ENCODE data around the gene MAP3K6.
"Not testable (repeated sequence)": the region's sequence is repeated elsewhere in the genome, so short reads cannot be mapped to it uniquely, and the experiment has no call there.

The MAP3K6 gene, protein sequence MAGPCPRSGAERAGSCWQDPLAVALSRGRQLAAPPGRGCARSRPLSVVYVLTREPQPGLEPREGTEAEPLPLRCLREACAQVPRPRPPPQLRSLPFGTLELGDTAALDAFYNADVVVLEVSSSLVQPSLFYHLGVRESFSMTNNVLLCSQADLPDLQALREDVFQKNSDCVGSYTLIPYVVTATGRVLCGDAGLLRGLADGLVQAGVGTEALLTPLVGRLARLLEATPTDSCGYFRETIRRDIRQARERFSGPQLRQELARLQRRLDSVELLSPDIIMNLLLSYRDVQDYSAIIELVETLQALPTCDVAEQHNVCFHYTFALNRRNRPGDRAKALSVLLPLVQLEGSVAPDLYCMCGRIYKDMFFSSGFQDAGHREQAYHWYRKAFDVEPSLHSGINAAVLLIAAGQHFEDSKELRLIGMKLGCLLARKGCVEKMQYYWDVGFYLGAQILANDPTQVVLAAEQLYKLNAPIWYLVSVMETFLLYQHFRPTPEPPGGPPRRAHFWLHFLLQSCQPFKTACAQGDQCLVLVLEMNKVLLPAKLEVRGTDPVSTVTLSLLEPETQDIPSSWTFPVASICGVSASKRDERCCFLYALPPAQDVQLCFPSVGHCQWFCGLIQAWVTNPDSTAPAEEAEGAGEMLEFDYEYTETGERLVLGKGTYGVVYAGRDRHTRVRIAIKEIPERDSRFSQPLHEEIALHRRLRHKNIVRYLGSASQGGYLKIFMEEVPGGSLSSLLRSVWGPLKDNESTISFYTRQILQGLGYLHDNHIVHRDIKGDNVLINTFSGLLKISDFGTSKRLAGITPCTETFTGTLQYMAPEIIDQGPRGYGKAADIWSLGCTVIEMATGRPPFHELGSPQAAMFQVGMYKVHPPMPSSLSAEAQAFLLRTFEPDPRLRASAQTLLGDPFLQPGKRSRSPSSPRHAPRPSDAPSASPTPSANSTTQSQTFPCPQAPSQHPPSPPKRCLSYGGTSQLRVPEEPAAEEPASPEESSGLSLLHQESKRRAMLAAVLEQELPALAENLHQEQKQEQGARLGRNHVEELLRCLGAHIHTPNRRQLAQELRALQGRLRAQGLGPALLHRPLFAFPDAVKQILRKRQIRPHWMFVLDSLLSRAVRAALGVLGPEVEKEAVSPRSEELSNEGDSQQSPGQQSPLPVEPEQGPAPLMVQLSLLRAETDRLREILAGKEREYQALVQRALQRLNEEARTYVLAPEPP (N-terminal part only)

DNA sequence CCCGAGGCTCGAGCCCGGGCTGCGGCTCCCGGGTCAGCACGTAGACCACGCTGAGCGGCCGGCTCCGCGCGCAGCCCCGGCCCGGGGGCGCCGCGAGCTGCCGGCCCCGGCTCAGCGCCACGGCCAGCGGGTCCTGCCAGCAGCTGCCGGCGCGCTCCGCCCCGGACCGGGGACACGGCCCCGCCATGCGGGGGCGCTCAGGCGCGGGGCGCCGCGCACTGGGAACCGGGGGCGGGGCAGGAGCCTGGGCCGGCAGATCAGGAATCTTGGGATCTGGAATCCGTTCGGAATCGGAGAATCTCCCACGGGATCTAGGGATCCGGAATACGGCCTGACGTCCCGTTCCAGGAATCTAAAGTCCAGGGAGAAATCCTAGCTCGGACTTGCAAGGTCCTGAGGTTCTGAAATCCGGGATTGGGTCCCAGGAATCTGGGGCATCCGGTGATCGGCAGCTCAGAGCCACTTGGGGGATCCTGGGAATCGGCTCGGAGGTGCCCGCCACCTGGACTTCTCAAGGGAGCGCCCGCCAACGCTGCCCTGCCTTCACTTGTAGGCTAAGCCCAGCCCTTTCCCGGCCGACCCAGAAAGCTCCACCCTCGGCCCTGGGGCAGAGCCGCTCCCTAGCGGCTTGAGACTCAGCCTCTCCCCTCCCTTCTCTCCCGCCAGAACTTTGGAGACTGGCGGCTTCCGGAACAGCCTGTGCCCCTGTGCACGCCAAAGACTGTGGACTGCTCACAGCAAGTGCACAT is at the start of gene MAP3K6:
Gene MAP3K6, minus strand, starts transcription at position 551 of the 749 bp plus-strand sequence. Its CDS starts 364 bp downstream, at position 187.
- DNase-seq (ENCODE audit: low read depth in 2 of 2) = no peak

GRCh38 chr1:27414091-27414490 is 47.3 kb upstream of the MAP3K6 start:
- DNase-seq (ENCODE audit: low read depth in 2 of 2) = no peak

DNA sequence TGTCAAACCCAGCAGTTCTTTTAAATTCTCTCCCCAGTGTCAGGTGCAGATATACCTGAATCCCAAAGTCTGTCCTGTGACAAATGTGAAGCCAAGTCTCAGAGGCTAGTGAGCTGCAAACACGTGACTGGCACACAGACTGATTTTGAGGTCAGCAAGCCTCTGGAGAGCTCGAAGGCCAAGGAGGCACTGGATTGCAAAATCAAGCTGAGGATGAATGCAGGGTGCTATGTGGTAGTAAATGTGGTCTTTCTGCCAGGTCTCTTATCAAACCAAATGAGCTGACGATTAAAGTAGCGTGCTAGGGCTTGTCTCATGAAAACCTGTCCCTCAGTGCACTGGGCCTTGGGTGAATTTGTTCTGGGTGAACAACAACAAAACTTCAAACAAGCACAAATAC is 46.2 kb upstream of the MAP3K6 start:
- no peak for DNase-seq (ENCODE audit: low read depth in 2 of 2)

DNA sequence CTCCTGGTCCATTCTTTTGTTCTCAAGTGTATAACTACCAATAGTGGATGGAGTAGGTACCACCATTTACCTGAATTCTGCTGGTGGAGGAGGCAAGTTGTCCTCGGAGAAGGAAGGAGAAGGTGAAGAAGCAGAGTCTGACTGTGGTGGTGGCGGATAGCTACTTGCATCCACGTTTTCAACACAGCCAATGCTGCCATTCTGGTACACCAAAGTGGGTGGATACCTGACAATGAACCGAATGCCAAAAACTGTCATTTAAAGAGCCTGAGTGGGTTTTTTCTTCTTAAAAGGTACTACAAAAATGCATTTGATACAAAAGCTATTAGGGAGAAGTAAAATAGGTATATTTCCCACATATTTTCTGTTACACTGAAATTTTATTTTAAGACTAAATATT is 45.7 kb upstream of the MAP3K6 start:
- DNase-seq (ENCODE audit: low read depth in 2 of 2) = no peak

DNA sequence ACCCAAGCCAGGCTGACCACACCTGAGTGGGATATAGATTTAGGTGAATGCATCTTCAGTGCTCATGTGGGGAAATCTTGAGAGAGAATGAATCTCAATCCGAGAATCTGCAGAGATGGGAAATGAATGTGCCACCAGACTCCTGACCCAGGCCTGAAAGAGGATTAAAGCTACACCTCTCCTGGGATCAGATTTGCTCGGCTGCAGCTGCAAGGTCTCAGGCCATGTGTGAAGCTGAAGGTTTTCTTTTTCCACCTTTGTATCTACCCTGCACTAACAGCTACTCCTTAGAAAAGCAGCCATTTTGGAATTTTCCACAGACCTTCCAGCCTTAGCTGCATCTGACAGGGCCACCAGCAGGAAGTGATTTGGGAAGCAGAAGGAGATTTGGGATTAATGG is 43.9 kb upstream of the MAP3K6 start:
- no peak for DNase-seq (ENCODE audit: low read depth in 2 of 2)

GRCh38 chr1:27409669-27410068 is 42.9 kb upstream of the MAP3K6 start:
- no peak for DNase-seq (ENCODE audit: low read depth in 2 of 2)

DNA sequence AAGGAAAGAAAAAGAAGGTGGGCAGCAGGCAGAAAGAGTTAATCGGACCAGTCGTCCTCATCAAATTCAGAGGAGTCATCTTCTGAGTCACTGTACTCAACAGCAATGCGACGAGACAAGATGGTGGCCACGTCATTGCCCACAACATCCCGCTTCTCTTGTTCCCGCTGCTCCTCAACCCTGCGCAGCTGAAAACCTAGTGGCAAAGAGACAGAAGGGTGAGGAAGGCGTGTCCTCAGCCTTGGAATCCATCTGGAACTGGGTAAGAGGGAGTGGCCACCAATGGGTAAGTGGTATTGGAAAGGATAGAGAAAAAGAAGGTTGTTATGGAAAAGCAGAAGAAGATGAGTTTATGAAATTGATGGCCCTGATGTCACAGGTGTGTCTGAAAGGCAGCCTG is 41.4 kb upstream of the MAP3K6 start:
- no peak for DNase-seq (ENCODE audit: low read depth in 2 of 2)

DNA sequence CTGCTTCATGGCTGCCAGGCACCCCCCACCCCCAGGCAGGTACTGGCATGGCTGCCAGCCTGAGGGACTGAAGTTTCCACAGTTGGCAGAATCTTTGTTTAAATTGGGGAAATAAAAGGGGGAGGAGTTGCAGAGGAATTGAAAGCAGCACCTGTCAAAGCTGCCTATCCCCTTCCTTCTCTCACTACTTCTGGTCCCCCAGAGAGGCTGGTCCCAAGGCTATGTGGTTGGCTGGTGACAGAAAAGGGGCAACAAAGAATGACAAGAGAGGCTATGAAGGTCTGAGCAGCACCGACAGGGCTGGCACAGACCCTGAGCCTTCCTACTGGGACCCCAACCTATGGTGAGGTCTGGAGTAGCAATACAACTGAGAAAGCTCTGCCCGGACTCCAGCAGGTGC is 40.0 kb upstream of the MAP3K6 start:
- DNase-seq (ENCODE audit: low read depth in 2 of 2) = not testable (repeated sequence)

DNA sequence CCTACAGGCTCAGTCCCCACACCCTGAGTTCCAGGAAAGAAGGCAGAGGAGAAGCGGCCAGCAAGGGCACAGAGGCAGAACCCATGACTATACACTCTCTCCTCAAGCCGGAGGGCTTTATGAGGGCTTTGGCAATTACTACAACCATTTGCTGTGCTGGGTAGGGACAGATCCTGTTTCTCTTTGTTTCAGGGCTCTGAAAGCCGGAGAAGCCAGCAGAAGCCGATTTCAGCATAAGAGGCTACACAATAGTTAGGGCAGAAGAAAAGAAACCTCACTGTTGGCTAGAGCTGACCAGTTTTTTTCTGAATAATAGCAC is 39.6 kb upstream of the MAP3K6 start:
- no peak for DNase-seq (ENCODE audit: low read depth in 2 of 2)

- DNase-seq (ENCODE audit: low read depth in 2 of 2) = not testable (repeated sequence)
Measured at GRCh38 chr1:27405598-27406361, 39.0 kb upstream of the MAP3K6 start.

DNA sequence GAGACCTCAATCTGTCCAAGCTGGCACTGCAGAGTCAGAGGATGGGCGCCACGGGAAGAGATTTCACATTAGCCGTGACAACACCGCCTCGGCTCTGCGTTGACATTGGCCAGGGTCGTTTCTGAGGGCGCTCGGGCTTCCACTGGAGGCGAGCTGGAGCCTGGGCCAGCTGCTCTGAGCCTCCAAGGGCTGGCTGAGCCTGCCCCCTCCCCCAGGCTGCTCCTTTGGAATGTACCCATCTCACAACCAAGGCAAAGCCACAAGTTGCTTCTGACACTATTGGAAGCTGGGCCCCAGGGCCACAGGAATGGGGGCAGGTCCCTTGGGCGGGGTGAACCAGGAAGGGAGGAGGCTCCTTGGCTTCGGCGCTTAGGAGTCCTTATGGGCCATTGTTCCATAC is 38.3 kb upstream of the MAP3K6 start:
- no peak for DNase-seq (ENCODE audit: low read depth in 2 of 2)

GRCh38 chr1:27403931-27404330 is 37.2 kb upstream of the MAP3K6 start:
- no peak for DNase-seq (ENCODE audit: low read depth in 2 of 2)

GRCh38 chr1:27403065-27403726 is 36.4 kb upstream of the MAP3K6 start:
- no peak for DNase-seq (ENCODE audit: low read depth in 2 of 2)

- no peak for DNase-seq (ENCODE audit: low read depth in 2 of 2)
Measured at GRCh38 chr1:27402349-27402754, 35.6 kb upstream of the MAP3K6 start.

GRCh38 chr1:27400963-27401341 is 34.2 kb upstream of the MAP3K6 start:
- no peak for DNase-seq (ENCODE audit: low read depth in 2 of 2)

DNA sequence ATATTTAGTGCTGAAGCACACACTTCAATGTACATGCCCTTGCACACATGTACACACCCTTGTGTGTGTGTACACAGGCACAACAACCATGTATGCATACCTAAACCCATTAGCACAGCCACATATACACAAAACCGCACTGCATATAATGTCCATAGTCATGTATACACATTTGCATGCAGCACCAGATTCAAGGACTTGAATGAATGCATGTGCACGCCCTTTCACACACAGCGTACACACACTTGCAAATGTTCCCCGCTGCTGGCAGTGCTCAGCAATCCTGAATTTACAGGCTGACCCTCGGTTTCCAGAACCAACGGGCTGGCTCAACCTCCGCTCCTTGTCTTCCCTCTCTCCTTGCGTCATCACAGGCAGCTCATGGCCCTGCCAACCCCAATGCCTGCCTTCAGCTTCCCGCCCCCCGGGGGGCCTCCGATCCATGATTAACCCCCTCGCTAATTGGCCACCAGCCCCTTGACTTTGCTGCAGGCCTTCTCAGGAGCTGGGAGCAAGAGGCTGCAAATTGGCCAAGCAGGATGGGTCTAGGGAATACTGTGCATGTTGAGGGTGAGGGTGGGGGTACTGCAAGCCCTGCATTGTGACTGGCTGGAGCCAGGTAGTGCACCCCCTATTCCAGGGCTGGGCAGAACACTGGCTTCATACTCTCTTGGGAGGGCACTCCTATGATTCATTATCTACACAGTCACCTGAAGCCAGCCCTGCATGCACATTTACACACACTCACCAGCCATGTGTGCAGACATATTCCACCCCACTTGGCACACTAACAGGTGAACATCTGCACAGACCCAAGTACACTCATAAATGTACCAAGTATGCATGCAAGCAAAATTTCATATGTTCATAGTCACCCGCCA is 33.6 kb upstream of the MAP3K6 start:
- DNase-seq (ENCODE audit: low read depth in 2 of 2) = no peak

DNA sequence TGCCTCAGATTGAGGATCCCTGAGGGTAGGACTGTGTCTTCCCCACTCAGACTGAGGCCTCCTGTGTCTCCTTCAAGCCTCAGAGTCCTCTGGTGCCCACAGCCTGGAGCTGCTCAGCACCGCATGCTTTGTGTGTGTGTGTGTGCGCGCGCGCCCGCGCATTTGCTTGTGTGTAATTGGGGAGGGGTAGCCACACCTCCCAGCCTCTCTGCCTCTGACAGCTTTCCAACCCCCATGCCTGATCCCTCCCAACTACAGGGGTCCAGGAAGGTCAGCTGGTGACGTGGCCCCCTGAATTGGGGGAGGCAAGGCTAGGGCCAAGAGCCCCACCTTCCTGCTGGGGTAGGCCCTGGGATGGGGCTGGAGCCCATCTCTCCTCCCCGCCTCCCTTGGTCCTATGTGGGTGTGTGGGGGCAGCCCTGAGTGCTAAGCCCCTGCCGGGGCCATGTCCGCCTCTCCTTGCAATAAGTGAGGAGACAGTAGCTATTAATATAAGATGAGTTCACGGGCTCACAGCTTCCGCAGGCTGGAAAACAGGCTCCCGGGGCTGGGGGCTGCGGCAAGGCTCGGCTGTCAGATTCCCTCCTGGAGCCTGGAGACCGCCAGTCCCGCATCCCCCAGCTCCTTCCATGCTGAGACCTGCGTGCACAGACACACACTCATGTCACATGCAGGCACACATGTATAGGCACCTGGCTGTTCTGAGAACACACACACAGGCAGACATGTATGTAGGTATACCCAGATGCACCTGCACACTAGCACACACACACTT is 32.7 kb upstream of the MAP3K6 start:
- DNase-seq (ENCODE audit: low read depth in 2 of 2) = no peak

- DNase-seq (ENCODE audit: low read depth in 2 of 2) = no peak
Measured at GRCh38 chr1:27398405-27399149, 31.8 kb upstream of the MAP3K6 start.
